Stomach (tissue), 4 donors: ENCODE measurements around the gene PTPN7.

Experiments
- EP300 ChIP-seq: sonication (generic); formaldehyde crosslinking; IDR thresholded peaks from one replicate; pipeline ENCODE4 v1.6.1; 2017; ENCODE audit warnings: antibody characterized with exemption
- TF ChIP-seq, protein P1 (sequence below), 7 experiments: fragments of 450-650 bp in 4 of 7; fragments of 200-600 bp in 3 of 7; sonication (generic) in 3 of 7; IDR thresholded peaks; one replicate each; pipeline ENCODE4 v1.5.1; 2016 to 2019; ENCODE audit warnings: antibody characterized with exemption in 7 of 7, control low read depth in 2 of 7, mild to moderate bottlenecking in 1 of 7

- no peak for TF ChIP-seq EP300
- TF ChIP-seq, protein P1, sequence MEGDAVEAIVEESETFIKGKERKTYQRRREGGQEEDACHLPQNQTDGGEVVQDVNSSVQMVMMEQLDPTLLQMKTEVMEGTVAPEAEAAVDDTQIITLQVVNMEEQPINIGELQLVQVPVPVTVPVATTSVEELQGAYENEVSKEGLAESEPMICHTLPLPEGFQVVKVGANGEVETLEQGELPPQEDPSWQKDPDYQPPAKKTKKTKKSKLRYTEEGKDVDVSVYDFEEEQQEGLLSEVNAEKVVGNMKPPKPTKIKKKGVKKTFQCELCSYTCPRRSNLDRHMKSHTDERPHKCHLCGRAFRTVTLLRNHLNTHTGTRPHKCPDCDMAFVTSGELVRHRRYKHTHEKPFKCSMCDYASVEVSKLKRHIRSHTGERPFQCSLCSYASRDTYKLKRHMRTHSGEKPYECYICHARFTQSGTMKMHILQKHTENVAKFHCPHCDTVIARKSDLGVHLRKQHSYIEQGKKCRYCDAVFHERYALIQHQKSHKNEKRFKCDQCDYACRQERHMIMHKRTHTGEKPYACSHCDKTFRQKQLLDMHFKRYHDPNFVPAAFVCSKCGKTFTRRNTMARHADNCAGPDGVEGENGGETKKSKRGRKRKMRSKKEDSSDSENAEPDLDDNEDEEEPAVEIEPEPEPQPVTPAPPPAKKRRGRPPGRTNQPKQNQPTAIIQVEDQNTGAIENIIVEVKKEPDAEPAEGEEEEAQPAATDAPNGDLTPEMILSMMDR (IDR thresholded peaks at IDR 0.05), result no peak
These were observed 56.3 kb downstream of the PTPN7 start for GRCh38 chr1:202104073-202104472.
